ENCODE measurements around the gene ABI3BP. TPM values are rescaled to one million over a fixed set of nuclear protein-coding genes. Genes with fewer than 3 reads are reported as not detected.

Gene ABI3BP
- total and polyA plus RNA-seq, 4 donors: 21.9 to 87.5 (median 59.9) TPM

- no peak for TF ChIP-seq CTCF (IDR thresholded peaks at IDR 0.05; ENCODE audit: control extremely low read depth, extremely low read depth)
- H3K36me3 ChIP-seq (ENCODE audit: control insufficient read depth in 4 of 4, insufficient read depth in 4 of 4, low read length in 4 of 4): no peaks in the 10 kb centered on the region
- ATAC-seq (ENCODE audit: insufficient read depth, low FRiP score) (no peak), DNase-seq (no peak)
- WGBS, 2 donors: 86 to 90% methylated on average over 2 of the region's 2 CpGs
- no peak overlapping the region for H3K9ac ChIP-seq (ENCODE audit: insufficient read depth in 1 of 2, low read length in 2 of 2)
- no peaks in the 10 kb centered on the region for H3K9me3 ChIP-seq (ENCODE audit: control insufficient read depth in 4 of 4, insufficient read depth in 3 of 4, low read length in 3 of 4)
- no peaks in the 10 kb centered on the region for H3K27me3 ChIP-seq (ENCODE audit: control insufficient read depth in 3 of 3, insufficient read depth in 3 of 3, low read length in 2 of 3)
- peaks cover 0 to 31% (median 0%) of the 10 kb centered on the region in 5 donors for H3K4me1 ChIP-seq (ENCODE audit: control insufficient read depth in 5 of 5, insufficient read depth in 5 of 5, low read length in 5 of 5)
- H3K4me3 ChIP-seq: no peak overlapping the region
- H3K27ac ChIP-seq (ENCODE audit: low read depth in 1 of 2, low read length in 1 of 2): no peak overlapping the region
Observed at GRCh38 chr3:100877286-100877685, 115.9 kb downstream of the ABI3BP start.

DNA sequence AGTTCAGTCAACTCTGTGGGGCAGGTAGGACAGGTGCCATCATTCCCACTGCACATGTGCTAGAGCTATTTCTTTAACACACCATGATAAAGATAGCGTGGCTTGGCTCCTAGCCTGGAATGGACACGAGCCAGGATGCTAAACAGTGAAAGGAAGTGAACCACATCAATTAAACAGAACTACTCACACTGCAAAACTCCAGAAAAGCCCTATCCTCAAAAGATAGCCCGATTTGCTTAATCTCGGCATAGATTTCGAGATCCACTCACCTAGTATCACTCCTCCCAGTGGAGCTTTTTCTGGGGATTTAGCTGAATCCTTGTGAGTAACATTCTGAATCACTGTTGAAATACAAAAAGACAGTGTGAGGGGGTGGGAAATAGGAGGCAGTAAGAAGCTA, 118.0 kb downstream of the ABI3BP start:
- TF ChIP-seq CTCF (IDR thresholded peaks at IDR 0.05; ENCODE audit: control extremely low read depth, extremely low read depth): no peak
- WGBS, 2 donors: 3 to 13% methylated on average over 5 of the region's 5 CpGs
- Histone ChIP-seq H3K9ac (ENCODE audit: insufficient read depth in 1 of 2, low read length in 2 of 2) (no peak overlapping the region), H3K27me3 (ENCODE audit: control insufficient read depth in 3 of 3, insufficient read depth in 3 of 3, low read length in 2 of 3) (no peaks in the 10 kb centered on the region), H3K36me3 (ENCODE audit: control insufficient read depth in 4 of 4, insufficient read depth in 4 of 4, low read length in 4 of 4) (no peaks in the 10 kb centered on the region), H3K9me3 (ENCODE audit: control insufficient read depth in 4 of 4, insufficient read depth in 3 of 4, low read length in 3 of 4) (no peaks in the 10 kb centered on the region), H3K27ac (ENCODE audit: low read depth in 1 of 2, low read length in 1 of 2) (no peak overlapping the region), H3K4me1 (ENCODE audit: control insufficient read depth in 5 of 5, insufficient read depth in 5 of 5, low read length in 5 of 5) (peaks cover 0 to 26% (median 0%) of the 10 kb centered on the region in 5 donors), H3K4me3 (no peak overlapping the region)
- ATAC-seq (ENCODE audit: insufficient read depth, low FRiP score) (no peak), DNase-seq (peak; percentile 74 to 90 (median 83))

- no peak for TF ChIP-seq CTCF (IDR thresholded peaks at IDR 0.05; ENCODE audit: control extremely low read depth, extremely low read depth)
- peaks cover 0 to 16% (median 0%) of the 10 kb centered on the region in 5 donors for H3K4me1 ChIP-seq (ENCODE audit: control insufficient read depth in 5 of 5, insufficient read depth in 5 of 5, low read length in 5 of 5)
- ATAC-seq (ENCODE audit: insufficient read depth, low FRiP score) (no peak), DNase-seq (no peak)
- H3K4me3 ChIP-seq: no peak overlapping the region
- H3K36me3 ChIP-seq (ENCODE audit: control insufficient read depth in 4 of 4, insufficient read depth in 4 of 4, low read length in 4 of 4): no peaks in the 10 kb centered on the region
- 61 to 86% methylated on average over 3 of the region's 3 CpGs for WGBS, 2 donors
- H3K9me3 ChIP-seq (ENCODE audit: control insufficient read depth in 4 of 4, insufficient read depth in 3 of 4, low read length in 3 of 4): no peaks in the 10 kb centered on the region
- H3K27me3 ChIP-seq (ENCODE audit: control insufficient read depth in 3 of 3, insufficient read depth in 3 of 3, low read length in 2 of 3): no peaks in the 10 kb centered on the region
- H3K27ac ChIP-seq (ENCODE audit: low read depth in 1 of 2, low read length in 1 of 2): no peak overlapping the region
- no peak overlapping the region for H3K9ac ChIP-seq (ENCODE audit: insufficient read depth in 1 of 2, low read length in 2 of 2)
Observed at GRCh38 chr3:100873611-100874010, 119.6 kb downstream of the ABI3BP start.

GRCh38 chr3:100871306-100871705, 121.9 kb downstream of the ABI3BP start:
- 63 to 84% methylated on average over 3 of the region's 3 CpGs for WGBS, 2 donors
- no peaks in the 10 kb centered on the region for H3K27me3 ChIP-seq (ENCODE audit: control insufficient read depth in 3 of 3, insufficient read depth in 3 of 3, low read length in 2 of 3)
- ATAC-seq (ENCODE audit: insufficient read depth, low FRiP score): no peak

More at GRCh38 chr3:100871306-100871705, 121.9 kb downstream of the ABI3BP start:
- H3K36me3 ChIP-seq (ENCODE audit: control insufficient read depth in 4 of 4, insufficient read depth in 4 of 4, low read length in 4 of 4): no peaks in the 10 kb centered on the region
- H3K27ac ChIP-seq (ENCODE audit: low read depth in 1 of 2, low read length in 1 of 2): no peak overlapping the region
- TF ChIP-seq CTCF (IDR thresholded peaks at IDR 0.05; ENCODE audit: control extremely low read depth, extremely low read depth): no peak
- H3K9ac ChIP-seq (ENCODE audit: insufficient read depth in 1 of 2, low read length in 2 of 2): no peak overlapping the region
- DNase-seq: no peak
- no peak overlapping the region for H3K4me3 ChIP-seq
- peaks cover 0 to 14% (median 0%) of the 10 kb centered on the region in 5 donors for H3K4me1 ChIP-seq (ENCODE audit: control insufficient read depth in 5 of 5, insufficient read depth in 5 of 5, low read length in 5 of 5)
- no peaks in the 10 kb centered on the region for H3K9me3 ChIP-seq (ENCODE audit: control insufficient read depth in 4 of 4, insufficient read depth in 3 of 4, low read length in 3 of 4)
